HepG2 (cell line): Measurements from ENCODE around the gene TXNRD2. TPM values are rescaled to one million over a fixed set of nuclear protein-coding genes. Genes with fewer than 3 reads are reported as not detected.

ENCODE experiments used
- ATF5 ChIP-seq: sonication (generic); formaldehyde crosslinking; IDR thresholded peaks from 2 replicates; pipeline ENCODE4 v1.4.0; 2020; ENCODE audit warnings: mild to moderate bottlenecking, low read depth, missing genetic modification reagents
- EED ChIP-seq: sonication (generic); formaldehyde crosslinking; IDR thresholded peaks from 2 replicates; pipeline ENCODE4 v1.5.0; 2020; ENCODE audit warnings: mild to moderate bottlenecking, missing genetic modification reagents
- ELF3 ChIP-seq: IDR thresholded peaks from 2 replicates; pipeline ENCODE4 v1.6.1; 2016; ENCODE audit warnings: missing genetic modification reagents, missing compliant biosample characterization
- FOXM1 ChIP-seq: sonication (generic); formaldehyde crosslinking; IDR thresholded peaks from 2 replicates; pipeline ENCODE4 v1.5.0; 2020; ENCODE audit warnings: missing genetic modification reagents
- MATR3 ChIP-seq: sonication (generic); formaldehyde crosslinking; IDR thresholded peaks from 2 replicates; pipeline ENCODE4 v1.4.0; 2020; ENCODE audit warnings: missing genetic modification reagents
- MYNN ChIP-seq: sonication (generic); formaldehyde crosslinking; IDR thresholded peaks from 2 replicates; pipeline ENCODE4 v1.4.0; 2020; ENCODE audit warnings: mild to moderate bottlenecking, low read depth, missing genetic modification reagents
- NCOR1 ChIP-seq: fragments of 200-600 bp; sonication (generic); IDR thresholded peaks from 2 replicates; pipeline ENCODE4 v1.7.0; 2017; ENCODE audit warnings: antibody characterized with exemption, low read length, borderline replicate concordance
- NR0B2 ChIP-seq: sonication (generic); formaldehyde crosslinking; IDR thresholded peaks from 2 replicates; pipeline ENCODE4 v1.4.0; 2020; ENCODE audit warnings: mild to moderate bottlenecking, missing genetic modification reagents
- NR2F6 ChIP-seq, 2 experiments: IDR thresholded peaks; 2 replicates each; pipeline ENCODE4 v1.6.1; 2016; ENCODE audit warnings: antibody characterized with exemption in 1 of 2, mild to moderate bottlenecking in 1 of 2
- PHF8 ChIP-seq: sonication (generic); formaldehyde crosslinking; IDR thresholded peaks from 2 replicates; pipeline ENCODE4 v1.5.0; 2020; ENCODE audit warnings: missing genetic modification reagents
- POLR2A ChIP-seq, 2 experiments: IDR thresholded peaks; 2 replicates each; pipeline ENCODE4 v1.6.1; 2011; ENCODE audit warnings: low read depth in 2 of 2, low read length in 2 of 2, mild to moderate bottlenecking in 1 of 2, moderate library complexity in 1 of 2; ENCODE audit not compliant: insufficient read depth in 1 of 2
- RERE ChIP-seq: IDR thresholded peaks from 2 replicates; pipeline ENCODE4 v1.6.1; 2016; ENCODE audit warnings: low read depth, missing genetic modification reagents, missing compliant biosample characterization
- SYNCRIP ChIP-seq: fragments of 200-400 bp; formaldehyde crosslinking; IDR thresholded peaks from 2 replicates; pipeline ENCODE4 v1.6.1; 2018; ENCODE audit warnings: mild to moderate bottlenecking, low read depth, low read length; ENCODE audit not compliant: insufficient read depth
- TOPORS ChIP-seq: sonication (generic); formaldehyde crosslinking; IDR thresholded peaks from 2 replicates; pipeline ENCODE4 v1.8.0; 2023; ENCODE audit warnings: mild to moderate bottlenecking, missing genetic modification reagents
- ZNF101 ChIP-seq: sonication (generic); formaldehyde crosslinking; IDR thresholded peaks from 2 replicates; pipeline ENCODE4 v1.4.0; 2020; ENCODE audit warnings: mild to moderate bottlenecking, low read depth, missing genetic modification reagents, borderline replicate concordance
- ZNF781 ChIP-seq: sonication (generic); formaldehyde crosslinking; IDR thresholded peaks from 2 replicates; pipeline ENCODE4 v1.5.1; 2020; ENCODE audit warnings: borderline replicate concordance, mild to moderate bottlenecking, missing genetic modification reagents; ENCODE audit errors: not compliant biosample characterization
- ZUFSP ChIP-seq: sonication (generic); formaldehyde crosslinking; IDR thresholded peaks from 2 replicates; pipeline ENCODE4 v1.9.0; 2021; ENCODE audit warnings: missing genetic modification reagents, mild to moderate bottlenecking, borderline replicate concordance
- polyA plus RNA-seq, 8 experiments: library from polyadenylated mRNA; depleted of rRNA in 3 of 8; stranded (reverse) in 7 of 8; unstranded in 1 of 8; fragments of >200 nt; fragmentation: Illumina TruSeq in 4 of 8; extraction: Trizol in 4 of 8; gene quantifications; 2 replicates each; pipeline versions ENCODE4 v1.2.1 to v1.2.3, GENCODE V29; 2011 to 2016; ENCODE audit warnings: low read depth in 4 of 8, missing spikeins in 1 of 8, mixed read lengths in 1 of 8; ENCODE audit not compliant: insufficient read depth in 1 of 8
- total RNA-seq, 5 experiments: library from RNA; depleted of rRNA; stranded (reverse); fragments of >200 nt; fragmentation: Illumina TruSeq; extraction: Trizol; gene quantifications; 2 replicates each; pipeline ENCODE4 v1.2.3, GENCODE V29; 2016; ENCODE audit warnings: low read depth in 1 of 5

Gene TXNRD2
- total and polyA plus RNA-seq, 2 of the 13 experiments (the other 11 are each of a cell fraction or from before 2014, with no cell fraction given), result 17.5 to 18.6 TPM

GRCh38 chr22:19855504-19856409 is 85.9 kb downstream of the TXNRD2 start (continued):
- TF ChIP-seq MATR3 (CRISPR knock-in tag), result no peak
- TF ChIP-seq TOPORS (CRISPR knock-in tag), result 0 out of 2 replicates have a peak, but pooled peaks have one; percentile 21
- TF ChIP-seq NR2F6 (IDR thresholded peaks at IDR 0.05), result peak; percentile 50; the same call in 1 of the 2 replicates
- TF ChIP-seq NR2F6 (CRISPR knock-in tag; IDR thresholded peaks at IDR 0.05), result peak; percentile 70; the same call in 1 of the 2 replicates
- no peak for TF ChIP-seq EED (CRISPR knock-in tag)
- TF ChIP-seq MYNN (CRISPR knock-in tag), result no peak
- TF ChIP-seq POLR2A (IDR thresholded peaks at IDR 0.05; ENCODE audit: insufficient read depth in 1 of 2, low read depth in 2 of 2, low read length in 2 of 2), result peak; percentile 83
- no peak; the same call in 1 of the 2 replicates for TF ChIP-seq ZNF101 (CRISPR knock-in tag)
- TF ChIP-seq ZNF781 (CRISPR knock-in tag), result peak; percentile 29
- TF ChIP-seq NR0B2 (CRISPR knock-in tag), result 0 out of 2 replicates have a peak, but pooled peaks have one; percentile 6
- peak; percentile 90 for TF ChIP-seq NCOR1
- no peak for TF ChIP-seq SYNCRIP
- TF ChIP-seq PHF8 (CRISPR knock-in tag), result no peak
- no peak for TF ChIP-seq ZUFSP
- no peak for TF ChIP-seq FOXM1 (CRISPR knock-in tag)
- TF ChIP-seq ELF3 (CRISPR knock-in tag), result peak; percentile 49
- no peak for TF ChIP-seq RERE (CRISPR knock-in tag)
- TF ChIP-seq ATF5 (CRISPR knock-in tag), result no peak
